Tongue (tissue), 2 donors: ENCODE measurements around the gene FBXL3. TPM values are rescaled to one million over a fixed set of nuclear protein-coding genes. Genes with fewer than 3 reads are reported as not detected.
"Not testable (repeated sequence)": the region's sequence is repeated elsewhere in the genome, so short reads cannot be mapped to it uniquely, and the experiment has no call there.

Source experiments
- DNase-seq: peaks from one replicate; pipeline ENCODE4 v3.0.0-alpha.2; 2015
- total RNA-seq: library from RNA; depleted of rRNA; stranded (reverse); fragments of >200 nt; gene quantifications from one replicate; pipeline ENCODE4 v1.2.3, GENCODE V29; 2014

The FBXL3 gene
- total RNA-seq, 1 donor from 2014 or later: 89.9 TPM

- peak; percentile 84 for DNase-seq
Observed at GRCh38 chr13:77026255-77026860, 601 bp downstream of the FBXL3 start.

GRCh38 chr13:77022341-77022740, 4.6 kb downstream of the FBXL3 start:
- DNase-seq: no peak

GRCh38 chr13:77019756-77020155, 7.2 kb downstream of the FBXL3 start:
- DNase-seq: no peak

GRCh38 chr13:77016888-77017623, 9.9 kb downstream of the FBXL3 start:
- no peak for DNase-seq

GRCh38 chr13:77016251-77016812, 10.6 kb downstream of the FBXL3 start:
- DNase-seq: no peak

GRCh38 chr13:77014906-77015685, 11.9 kb downstream of the FBXL3 start:
- no peak for DNase-seq

- DNase-seq: no peak
Observed at GRCh38 chr13:77013853-77014542, 13.0 kb downstream of the FBXL3 start.

- DNase-seq: not testable (repeated sequence)
Observed at GRCh38 chr13:77009719-77010118, 17.2 kb downstream of the FBXL3 start.

- DNase-seq: no peak
Observed at GRCh38 chr13:77009011-77009410, 17.9 kb downstream of the FBXL3 start.

- DNase-seq: not testable (repeated sequence)
Observed at GRCh38 chr13:77008337-77008736, 18.6 kb downstream of the FBXL3 start.

- peak; percentile 57 for DNase-seq
Observed at GRCh38 chr13:77002590-77003190, 24.3 kb downstream of the FBXL3 start.

GRCh38 chr13:77001963-77002587, 24.9 kb downstream of the FBXL3 start:
- DNase-seq: no peak

GRCh38 chr13:77001540-77001939, 25.4 kb downstream of the FBXL3 start:
- no peak for DNase-seq

- DNase-seq: no peak
Observed at GRCh38 chr13:77000475-77000874, 26.5 kb downstream of the FBXL3 start.

- no peak for DNase-seq
Observed at GRCh38 chr13:76994281-76994680, 32.7 kb downstream of the FBXL3 start.

GRCh38 chr13:76993473-76993872, 33.5 kb downstream of the FBXL3 start:
- DNase-seq: no peak

- DNase-seq: no peak
Observed at GRCh38 chr13:76993021-76993420, 33.9 kb downstream of the FBXL3 start.

GRCh38 chr13:76992548-76993001, 34.4 kb downstream of the FBXL3 start:
- DNase-seq: no peak

- peak; percentile 95 for DNase-seq
Observed at GRCh38 chr13:76991796-76992547, 35.0 kb downstream of the FBXL3 start, which contains the start of gene CLN5. Gene CLN5 (plus strand): TSS chr13:76992081. CDS start chr13:76992099, 18 bp downstream.

GRCh38 chr13:76991432-76991795, 35.5 kb downstream of the FBXL3 start:
- DNase-seq: no peak
